22Rv1 (cell line): ENCODE data around the gene SLC9A7.

Experiments used
- ZFX ChIP-seq: fragments of 450-650 bp; IDR thresholded peaks from 2 replicates; pipeline ENCODE4 v1.6.1; 2017; ENCODE audit warnings: antibody characterized with exemption, borderline replicate concordance
- TF ChIP-seq, protein P1 (sequence below): fragments of 450-650 bp; IDR thresholded peaks from 2 replicates; pipeline ENCODE4 v1.5.1; 2017; ENCODE audit warnings: mild to moderate bottlenecking

DNA sequence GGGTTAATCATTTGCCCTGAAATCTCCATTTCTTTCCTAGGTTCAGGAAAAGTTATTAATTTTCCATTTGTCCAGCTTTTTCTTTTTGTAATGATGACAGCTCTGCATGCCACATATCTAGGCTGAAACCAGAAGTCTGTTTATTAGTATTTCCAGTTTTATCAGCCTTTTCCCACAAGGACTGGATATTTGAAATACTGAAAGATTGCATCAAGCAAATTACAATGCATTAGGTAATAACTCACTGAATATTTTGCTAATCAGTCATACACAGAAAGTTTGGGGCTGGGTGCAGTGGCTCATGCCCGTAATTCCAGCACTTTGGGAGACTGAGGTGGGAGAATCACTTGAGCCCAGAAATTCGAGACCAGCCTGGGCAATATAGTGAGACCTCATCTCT lies 21.5 kb downstream of the SLC9A7 start:
- TF ChIP-seq, protein P1, sequence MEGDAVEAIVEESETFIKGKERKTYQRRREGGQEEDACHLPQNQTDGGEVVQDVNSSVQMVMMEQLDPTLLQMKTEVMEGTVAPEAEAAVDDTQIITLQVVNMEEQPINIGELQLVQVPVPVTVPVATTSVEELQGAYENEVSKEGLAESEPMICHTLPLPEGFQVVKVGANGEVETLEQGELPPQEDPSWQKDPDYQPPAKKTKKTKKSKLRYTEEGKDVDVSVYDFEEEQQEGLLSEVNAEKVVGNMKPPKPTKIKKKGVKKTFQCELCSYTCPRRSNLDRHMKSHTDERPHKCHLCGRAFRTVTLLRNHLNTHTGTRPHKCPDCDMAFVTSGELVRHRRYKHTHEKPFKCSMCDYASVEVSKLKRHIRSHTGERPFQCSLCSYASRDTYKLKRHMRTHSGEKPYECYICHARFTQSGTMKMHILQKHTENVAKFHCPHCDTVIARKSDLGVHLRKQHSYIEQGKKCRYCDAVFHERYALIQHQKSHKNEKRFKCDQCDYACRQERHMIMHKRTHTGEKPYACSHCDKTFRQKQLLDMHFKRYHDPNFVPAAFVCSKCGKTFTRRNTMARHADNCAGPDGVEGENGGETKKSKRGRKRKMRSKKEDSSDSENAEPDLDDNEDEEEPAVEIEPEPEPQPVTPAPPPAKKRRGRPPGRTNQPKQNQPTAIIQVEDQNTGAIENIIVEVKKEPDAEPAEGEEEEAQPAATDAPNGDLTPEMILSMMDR, result no peak
- no peak for TF ChIP-seq ZFX
